PC-9 (cell line): ENCODE results near the gene FOSB. TPM values are rescaled to one million over a fixed set of nuclear protein-coding genes. Genes with fewer than 3 reads are reported as not detected.

ENCODE experiments used
- BruUV-seq: library from RNA; stranded (reverse); fragments of 400-500 nt; replicated peaks from 2 replicates; lab custom pipeline; 2021; lab: Mats Ljungman, UMichigan
- CTCF ChIA-PET: fragments of 300-600 bp; sonication (Branson Sonifier 250); formaldehyde crosslinking; loops from one replicate; lab custom pipeline; 2022; ENCODE audit warnings: antibody characterized with exemption; lab: Charles Lee
- POLR2A ChIA-PET: fragments of 300-600 bp; sonication (Branson Sonifier 250); formaldehyde crosslinking; loops from one replicate; lab custom pipeline; 2022; ENCODE audit warnings: antibody characterized with exemption; ENCODE audit not compliant: unreplicated experiment; lab: Charles Lee
- DNase-seq, 2 experiments: peaks; one replicate each; pipeline versions ENCODE4 v3.0.0 to v3.0.0-alpha.2; 2015 to 2022; ENCODE audit warnings: mixed read lengths in 1 of 2
- H2AFZ ChIP-seq: fragments of 200-600 bp; sonication (generic); 2 replicates; pipeline ENCODE4 v1.8.1; 2017; ENCODE audit warnings: antibody characterized with exemption
- H3F3A ChIP-seq: fragments of 200-600 bp; sonication (generic); 2 replicates; pipeline ENCODE4 v1.8.1; 2017; ENCODE audit warnings: antibody characterized with exemption, mild to moderate bottlenecking, low read depth; ENCODE audit not compliant: insufficient read depth
- H3K27ac ChIP-seq: fragments of 200-600 bp; sonication (generic); 2 replicates; pipeline ENCODE4 v1.6.1; 2016; ENCODE audit warnings: mixed run types
- H3K27me3 ChIP-seq: fragments of 200-600 bp; sonication (generic); 2 replicates; pipeline ENCODE4 v1.6.1; 2016; ENCODE audit warnings: low read depth, mixed run types; ENCODE audit not compliant: insufficient read depth
- H3K36me3 ChIP-seq: fragments of 200-600 bp; sonication (generic); 2 replicates; pipeline ENCODE4 v1.6.1; 2016; ENCODE audit warnings: low read depth, mixed run types
- H3K4me1 ChIP-seq: fragments of 200-600 bp; sonication (generic); replicated peaks from 2 replicates; pipeline ENCODE4 v1.6.1; 2016; ENCODE audit warnings: mixed run types; ENCODE audit not compliant: insufficient read depth
- H3K4me2 ChIP-seq: fragments of 200-600 bp; sonication (generic); 2 replicates; pipeline ENCODE4 v1.6.1; 2017; ENCODE audit warnings: mixed run types
- H3K4me3 ChIP-seq: fragments of 200-600 bp; sonication (generic); 2 replicates; pipeline ENCODE4 v1.6.1; 2016; ENCODE audit warnings: mixed run types
- H3K79me2 ChIP-seq: fragments of 200-600 bp; sonication (generic); 2 replicates; pipeline ENCODE4 v1.6.1; 2017; ENCODE audit warnings: low read depth, mixed run types
- H3K9me2 ChIP-seq: fragments of 200-600 bp; sonication (generic); 2 replicates; pipeline ENCODE4 v1.8.1; 2017; ENCODE audit warnings: mild to moderate bottlenecking; ENCODE audit not compliant: insufficient read depth
- H3K9me3 ChIP-seq: fragments of 200-600 bp; sonication (generic); 2 replicates; pipeline ENCODE4 v1.8.1; 2016; ENCODE audit warnings: low read depth; ENCODE audit not compliant: insufficient read depth
- H4K20me1 ChIP-seq: fragments of 200-600 bp; sonication (generic); 2 replicates; pipeline ENCODE4 v1.8.1; 2017; ENCODE audit not compliant: insufficient read depth
- EZH2 ChIP-seq: fragments of 200-600 bp; sonication (generic); IDR thresholded peaks from 2 replicates; pipeline ENCODE4 v1.8.0; 2017; ENCODE audit warnings: antibody characterized with exemption, low read depth
- intact Hi-C: fragments of 100-400 bp; cut with micrococcal nuclease; formaldehyde crosslinking; loops from one replicate; pipeline ENCODE4 v1.10.0; 2022; ENCODE audit not compliant: unreplicated experiment
- total RNA-seq: library from RNA; stranded (reverse); gene quantifications from 2 replicates; pipeline ENCODE4 v1.2.3, GENCODE V29; 2021
- TF ChIP-seq, protein P1 (sequence below): fragments of 200-600 bp; sonication (generic); conservative IDR thresholded peaks from 2 replicates; pipeline ENCODE4 v1.6.1; 2017; ENCODE audit warnings: mixed run types, antibody characterized with exemption, mild to moderate bottlenecking, moderate library complexity

Gene FOSB
- total RNA-seq, 1 experiment from 2014 or later = 7.9 TPM

DNA sequence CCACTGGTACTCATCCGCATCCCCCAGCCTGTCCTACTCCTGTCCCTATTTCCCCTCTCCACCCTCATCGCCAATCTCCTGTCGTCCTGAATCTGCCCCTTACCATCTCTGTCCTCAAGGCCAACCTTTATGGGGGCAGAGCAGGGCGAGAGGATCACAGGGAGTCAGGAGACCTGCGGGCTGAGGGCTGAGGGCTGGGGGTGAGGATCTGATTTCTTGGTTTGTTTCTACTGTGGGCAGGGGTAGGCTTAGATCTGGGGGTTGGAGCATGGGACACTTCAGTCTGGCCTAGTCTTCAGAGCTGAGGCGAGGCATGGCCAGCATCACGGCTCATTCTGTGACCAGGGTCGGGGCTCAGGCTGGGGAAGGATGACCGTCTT lies 27.5 kb upstream of the FOSB start:
- Histone ChIP-seq H3F3A (peaks cover 47% of the 10 kb centered on the region), H3K4me3 (peak overlapping the region; percentile 83; the same call in 1 of the 2 replicates), H3K27ac (no peak overlapping the region), H2AFZ (peak overlapping the region; percentile 83), H3K4me1 (peaks cover 22% of the 10 kb centered on the region), H3K79me2 (no peaks in the 10 kb centered on the region), H3K9me3 (no peaks in the 10 kb centered on the region), H3K27me3 (no peaks in the 10 kb centered on the region), H4K20me1 (no peaks in the 10 kb centered on the region), H3K9me2 (no peaks in the 10 kb centered on the region), H3K36me3 (no peaks in the 10 kb centered on the region), H3K4me2 (peak overlapping the region; percentile 67)
- DNase-seq = no peak
- CTCF ChIA-PET = interaction anchor here (0.6 to 1.7 kb wide), 5 partner anchors 20 to 48 kb away, joined by 3 to 59 read pairs (median 5); partner anchors contain the start of gene FOSB
- BruUV-seq = no TSS peak
- TF ChIP-seq EZH2 = no peak
- TF ChIP-seq, protein P1, sequence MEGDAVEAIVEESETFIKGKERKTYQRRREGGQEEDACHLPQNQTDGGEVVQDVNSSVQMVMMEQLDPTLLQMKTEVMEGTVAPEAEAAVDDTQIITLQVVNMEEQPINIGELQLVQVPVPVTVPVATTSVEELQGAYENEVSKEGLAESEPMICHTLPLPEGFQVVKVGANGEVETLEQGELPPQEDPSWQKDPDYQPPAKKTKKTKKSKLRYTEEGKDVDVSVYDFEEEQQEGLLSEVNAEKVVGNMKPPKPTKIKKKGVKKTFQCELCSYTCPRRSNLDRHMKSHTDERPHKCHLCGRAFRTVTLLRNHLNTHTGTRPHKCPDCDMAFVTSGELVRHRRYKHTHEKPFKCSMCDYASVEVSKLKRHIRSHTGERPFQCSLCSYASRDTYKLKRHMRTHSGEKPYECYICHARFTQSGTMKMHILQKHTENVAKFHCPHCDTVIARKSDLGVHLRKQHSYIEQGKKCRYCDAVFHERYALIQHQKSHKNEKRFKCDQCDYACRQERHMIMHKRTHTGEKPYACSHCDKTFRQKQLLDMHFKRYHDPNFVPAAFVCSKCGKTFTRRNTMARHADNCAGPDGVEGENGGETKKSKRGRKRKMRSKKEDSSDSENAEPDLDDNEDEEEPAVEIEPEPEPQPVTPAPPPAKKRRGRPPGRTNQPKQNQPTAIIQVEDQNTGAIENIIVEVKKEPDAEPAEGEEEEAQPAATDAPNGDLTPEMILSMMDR = no peak
- POLR2A ChIA-PET = interaction anchor here (0.6 to 2.4 kb wide), 3 partner anchors 9 to 29 kb away, joined by 3 to 13 read pairs (median 6); partner anchors contain the start of gene FOSB
- intact Hi-C loops = no loop called here

DNA sequence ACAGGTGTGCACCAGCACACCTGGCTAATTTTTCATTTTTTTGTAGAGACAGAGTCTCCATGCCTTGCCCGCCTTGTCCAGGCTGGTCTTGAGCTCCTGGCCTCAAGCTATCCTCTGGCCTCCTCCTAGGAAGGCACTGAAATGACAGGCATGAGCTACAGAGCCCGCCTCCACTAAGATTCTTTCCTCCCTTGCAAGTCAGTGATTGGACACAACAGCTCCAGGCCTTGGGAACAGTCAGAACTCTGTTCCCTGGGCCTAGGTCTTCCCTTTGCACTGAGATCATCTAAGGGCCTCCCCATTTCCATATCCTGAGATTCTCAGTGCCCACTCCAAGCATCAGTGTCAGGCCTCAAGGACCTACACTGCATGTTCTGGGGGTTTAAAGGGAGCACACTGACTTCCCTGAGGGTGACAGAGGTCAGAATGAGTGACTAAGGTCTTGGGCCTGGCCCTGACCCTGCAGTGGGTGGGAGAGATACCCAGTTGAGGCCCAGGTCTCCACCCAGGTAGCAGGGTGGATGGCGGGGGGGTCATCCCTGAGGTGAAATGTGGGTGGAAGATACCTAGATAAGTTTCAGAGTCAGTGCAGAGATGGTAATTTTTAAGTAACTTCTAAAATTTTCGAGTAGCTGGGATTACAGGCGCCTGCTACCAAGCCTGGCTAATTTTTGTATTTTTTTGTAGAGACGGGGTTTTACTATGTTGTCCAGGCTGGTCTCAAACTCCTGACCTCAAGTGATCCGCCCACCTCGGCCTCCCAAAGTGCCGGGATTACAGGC lies 26.7 kb upstream of the FOSB start:
- Histone ChIP-seq H3K9me3 (no peaks in the 10 kb centered on the region), H3K79me2 (no peaks in the 10 kb centered on the region), H3K27ac (no peak overlapping the region), H3K4me3 (no peak overlapping the region), H3K36me3 (no peaks in the 10 kb centered on the region), H4K20me1 (no peaks in the 10 kb centered on the region), H3K9me2 (no peaks in the 10 kb centered on the region), H3K4me2 (no peak overlapping the region), H3F3A (peaks cover 39% of the 10 kb centered on the region), H3K4me1 (peaks cover 22% of the 10 kb centered on the region), H3K27me3 (no peaks in the 10 kb centered on the region), H2AFZ (no peak overlapping the region)
- DNase-seq = no peak
- CTCF ChIA-PET = interaction anchor here (0.6 to 1.2 kb wide), 3 partner anchors 21 to 47 kb away, joined by 3 to 4 read pairs (median 3); no protein-coding TSS in a partner anchor
- no TSS peak for BruUV-seq
- POLR2A ChIA-PET = interaction anchor here (0.6 to 2.4 kb wide), 3 partner anchors 8 to 28 kb away, joined by 3 to 13 read pairs (median 6); partner anchors contain the start of gene FOSB
- intact Hi-C loops = no loop called here
- no peak for TF ChIP-seq EZH2
- TF ChIP-seq, protein P1 = no peak

DNA sequence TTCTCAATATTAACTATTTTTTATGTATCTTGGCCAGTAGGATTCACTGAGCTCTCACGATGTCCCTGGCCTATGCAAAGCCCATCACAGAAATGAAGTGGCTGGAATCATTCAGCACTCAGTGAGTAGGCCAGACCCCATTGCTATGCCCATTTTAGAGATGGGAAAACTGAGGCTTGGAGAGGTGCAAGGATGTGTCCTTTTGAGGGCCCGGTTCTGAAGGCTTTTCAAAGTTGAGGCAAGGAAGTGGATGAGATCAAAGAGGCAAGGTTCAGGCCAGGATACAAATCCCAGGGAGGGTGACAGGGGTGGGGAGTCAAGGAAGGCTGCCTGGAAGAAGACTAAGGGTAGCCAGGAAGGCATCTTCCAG lies 25.4 kb upstream of the FOSB start:
- Histone ChIP-seq H4K20me1 (no peaks in the 10 kb centered on the region), H2AFZ (no peak overlapping the region), H3K4me2 (peak overlapping the region; percentile 89; the same call in 1 of the 2 replicates), H3K9me2 (no peaks in the 10 kb centered on the region), H3K27me3 (no peaks in the 10 kb centered on the region), H3K4me1 (peaks cover 22% of the 10 kb centered on the region), H3K9me3 (no peaks in the 10 kb centered on the region), H3K27ac (no peak overlapping the region), H3K36me3 (no peaks in the 10 kb centered on the region), H3K4me3 (no peak overlapping the region), H3F3A (peaks cover 48% of the 10 kb centered on the region), H3K79me2 (no peaks in the 10 kb centered on the region)
- ChIA-PET CTCF (interaction anchor here (0.7 kb wide), 1 partner anchor 37 kb away, joined by 4 read pairs; no protein-coding TSS in a partner anchor), POLR2A (no interaction called here)
- BruUV-seq = no TSS peak
- intact Hi-C loops = loop anchor here (2.0 kb wide), 1 partner anchor 26 kb away; no protein-coding TSS in a partner anchor
- no peak for DNase-seq
- TF ChIP-seq EZH2 = no peak
- TF ChIP-seq, protein P1 = no peak
